Lower leg skin (tissue), 3 donors: ENCODE measurements around the gene CCND1.

Experiments
- CTCF ChIP-seq, 3 donors: fragments of 450-650 bp; IDR thresholded peaks; one replicate each; pipeline ENCODE4 v1.5.1; 2016; ENCODE audit warnings: antibody characterized with exemption in 3 of 3, mild to moderate bottlenecking in 3 of 3, moderate library complexity in 2 of 3
- POLR2A ChIP-seq, 2 donors: fragments of 450-650 bp; IDR thresholded peaks; one replicate each; pipeline ENCODE4 v1.6.1; 2016 to 2017; ENCODE audit warnings: antibody characterized with exemption in 2 of 2, mild to moderate bottlenecking in 1 of 2, moderate library complexity in 1 of 2

GRCh38 chr11:69654001-69654659, 13.2 kb downstream of the CCND1 start:
- TF ChIP-seq POLR2A (IDR thresholded peaks at IDR 0.05) = no peak
- TF ChIP-seq CTCF (IDR thresholded peaks at IDR 0.05) = no peak
